NCI-H526 treated with DMSO at 0.1 percent for 48 hours (cell line): ENCODE measurements around the gene GALNT1.
"Not testable (repeated sequence)": the region's sequence is repeated elsewhere in the genome, so short reads cannot be mapped to it uniquely, and the experiment has no call there.

Experiments used
- DNase-seq: peaks from one replicate; lab custom pipeline; 2025; lab: John Stamatoyannopoulos, UW

GALNT1 gene

DNA sequence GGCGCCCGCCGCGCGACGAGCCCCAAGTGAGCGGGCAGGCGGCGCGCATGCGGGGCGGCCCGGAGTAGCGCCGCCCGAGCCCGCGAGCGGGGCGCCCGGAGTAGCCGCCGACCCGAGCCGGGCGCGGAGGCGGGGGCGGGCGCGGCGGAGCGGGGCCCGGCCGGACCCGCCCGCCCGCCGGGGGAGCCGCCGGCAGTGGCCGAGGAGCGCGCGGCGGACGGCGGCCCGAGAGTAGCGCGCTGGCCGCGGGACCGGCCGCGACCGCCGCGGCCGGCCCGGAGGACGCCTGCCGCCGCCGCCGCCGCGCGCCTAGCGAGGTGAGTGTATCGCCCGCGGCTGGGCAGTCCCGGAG lies at the start of gene GALNT1:
GALNT1 (plus strand) TSS at position 195 of the 352 bp plus-strand sequence. CDS start 72,923 bp downstream, outside the sequence.
- DNase-seq, result no peak

DNA sequence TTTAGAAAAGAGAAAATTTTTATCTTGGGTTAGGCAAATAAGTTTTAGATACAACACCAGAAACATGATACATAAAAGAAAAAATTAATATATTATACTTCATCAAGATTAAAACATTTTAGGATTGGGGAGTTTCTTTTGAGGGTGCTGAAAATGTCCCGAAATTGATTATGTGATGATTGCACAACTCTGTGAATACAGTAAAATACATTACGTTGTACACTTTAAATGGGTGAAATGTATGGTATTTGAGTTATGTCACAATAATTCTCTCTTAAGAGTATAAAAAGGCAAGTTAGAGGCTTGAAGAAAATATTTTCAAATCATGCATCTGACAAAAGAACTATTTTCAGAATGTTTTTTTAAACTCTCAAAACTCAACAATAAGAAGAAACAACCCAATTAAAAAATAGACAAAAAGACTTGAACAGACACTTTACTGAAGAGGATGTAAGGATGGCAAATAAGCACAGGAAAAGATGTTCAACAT lies 47.6 kb upstream of the GALNT1 start:
- DNase-seq, result no peak

DNA sequence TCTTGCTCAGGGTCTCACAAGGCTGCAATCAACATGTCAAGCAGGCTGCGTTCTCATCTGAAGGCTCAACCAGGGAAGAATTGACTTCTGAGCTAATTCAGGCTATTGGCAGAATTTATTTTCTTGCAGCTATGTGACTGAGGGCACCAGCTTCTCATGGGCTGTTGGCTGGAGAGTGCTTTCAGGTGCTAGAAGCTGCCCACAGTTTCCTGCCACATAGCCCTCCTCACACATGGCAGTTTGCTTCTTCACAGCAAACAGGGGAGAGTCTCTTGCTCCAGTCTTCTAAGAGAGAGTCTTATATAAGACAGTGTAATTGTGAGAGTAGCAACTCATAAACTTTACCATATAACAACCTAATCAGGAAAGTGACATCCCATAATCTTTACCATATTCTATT lies 46.2 kb upstream of the GALNT1 start:
- DNase-seq, result no peak

DNA sequence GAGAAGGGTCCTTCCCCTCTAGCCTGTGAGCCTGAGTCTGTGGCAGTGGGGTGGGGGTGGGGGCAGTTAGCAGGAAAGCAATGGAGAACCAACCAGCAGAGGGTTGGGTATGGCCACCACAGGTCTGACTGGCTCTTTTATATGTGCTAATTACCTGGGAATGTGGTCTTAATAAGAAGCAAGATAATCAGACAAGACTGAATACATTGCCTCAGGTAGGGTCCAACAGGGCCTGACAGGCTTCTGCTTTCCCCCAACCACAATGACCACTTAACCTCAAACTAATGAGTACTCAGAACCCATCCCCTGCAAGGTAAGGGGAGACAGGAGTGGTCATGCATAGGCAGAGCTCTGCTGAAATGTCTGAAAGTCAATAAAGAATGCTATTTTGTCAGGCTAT lies 39.2 kb upstream of the GALNT1 start:
- DNase-seq, result no peak

DNA sequence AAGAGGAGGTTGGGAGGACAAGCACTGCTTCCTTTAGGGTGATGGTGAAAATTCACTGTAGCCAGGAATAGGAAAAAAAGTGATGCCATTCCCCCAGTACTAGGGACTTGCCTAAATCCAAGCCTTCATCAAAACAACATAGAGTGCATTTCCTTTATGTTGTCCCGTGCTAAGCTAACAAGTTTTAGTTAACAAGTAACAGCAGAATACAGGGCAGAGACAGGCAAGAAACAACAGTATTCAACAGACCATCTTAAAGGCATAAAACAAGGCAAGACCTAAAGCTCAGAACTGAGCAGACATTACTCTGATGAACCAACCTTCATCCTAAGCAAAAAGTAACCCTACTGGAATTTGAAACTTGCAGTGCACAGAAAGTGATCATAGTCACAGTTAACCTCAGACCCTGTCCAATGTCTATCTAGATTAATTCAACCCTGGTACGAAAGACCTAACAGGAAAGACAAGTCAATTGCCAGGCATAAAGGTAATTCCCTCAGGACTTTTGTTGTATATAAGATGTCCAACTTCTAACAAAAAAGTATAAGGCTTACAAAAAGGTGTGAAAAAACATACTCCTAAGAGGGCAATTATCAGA lies 34.4 kb upstream of the GALNT1 start:
- DNase-seq, result no peak

DNA sequence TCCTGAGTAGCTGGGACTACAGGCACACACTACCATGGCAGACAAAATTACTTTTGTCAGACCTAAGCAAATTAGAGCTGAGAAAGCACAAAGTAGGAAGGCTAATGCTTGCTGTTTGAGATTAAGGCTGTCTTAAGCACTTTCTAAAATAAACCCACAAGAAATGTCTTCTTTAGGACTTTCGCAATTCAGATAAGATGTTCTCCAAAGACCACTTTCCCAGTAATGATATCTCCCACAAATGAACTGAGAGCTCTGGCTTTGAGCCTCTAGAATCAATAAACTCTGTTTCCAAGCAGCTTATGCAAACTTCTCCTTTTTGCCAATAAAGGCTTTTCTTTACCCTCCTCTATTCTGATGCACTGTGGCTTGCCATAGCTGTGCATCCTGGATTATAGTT lies 32.0 kb upstream of the GALNT1 start:
- DNase-seq, result no peak

DNA sequence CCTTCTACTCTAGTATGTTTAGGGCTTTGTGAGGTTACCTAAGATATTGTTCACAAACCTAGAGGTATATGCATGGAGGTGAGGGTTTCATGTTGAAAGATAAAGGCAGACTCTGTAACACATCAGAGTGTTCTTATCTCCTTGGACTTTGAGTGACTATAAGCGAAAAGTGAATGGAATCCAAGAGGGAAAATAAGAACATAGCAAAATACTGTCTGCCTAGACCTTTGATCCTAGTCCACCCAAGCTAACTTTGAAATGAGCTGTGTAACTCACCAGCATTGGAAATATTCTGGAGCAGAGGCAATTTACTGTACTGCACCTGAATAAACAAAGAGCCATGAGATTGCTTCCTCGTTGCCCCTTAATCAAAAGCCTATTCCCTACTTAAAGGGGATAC lies 28.2 kb upstream of the GALNT1 start:
- DNase-seq, result no peak

DNA sequence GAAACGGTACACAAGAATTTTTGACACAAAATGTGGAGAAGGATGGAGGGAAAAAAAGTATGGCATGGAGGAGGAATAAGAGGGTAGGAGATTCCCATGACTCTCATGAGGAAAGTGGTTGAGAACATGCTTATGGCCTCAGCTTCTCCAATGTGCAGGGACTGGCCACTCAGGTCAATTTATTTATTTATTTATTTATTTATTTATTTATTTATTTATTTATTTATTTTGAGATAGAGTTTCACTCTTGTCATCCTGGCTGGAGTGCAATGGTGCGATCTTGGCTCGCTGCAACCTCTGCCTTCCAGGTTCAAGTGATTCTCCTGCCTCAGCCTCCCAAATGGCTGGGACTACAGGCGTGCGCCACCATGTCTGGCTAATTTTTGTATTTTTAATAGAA lies 26.0 kb upstream of the GALNT1 start:
- DNase-seq, result not testable (repeated sequence)

DNA sequence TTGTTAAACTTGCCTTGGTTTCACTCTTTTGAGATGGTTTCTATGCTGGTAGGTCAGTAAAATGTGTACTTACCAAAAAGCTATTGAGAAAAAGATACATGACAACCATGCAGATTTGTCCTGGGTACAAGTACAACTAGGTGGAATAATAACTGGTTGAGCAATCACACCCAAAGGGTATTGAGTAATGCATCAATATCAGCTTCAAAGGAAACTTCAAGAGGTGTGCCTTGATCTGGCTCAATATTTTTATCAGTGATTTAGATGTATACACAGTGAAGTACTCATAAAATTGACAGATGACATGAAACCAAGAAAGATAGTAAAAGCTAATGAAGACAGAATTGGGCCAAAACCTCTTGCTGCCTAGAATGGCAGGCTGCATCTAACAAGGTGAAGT lies 21.7 kb upstream of the GALNT1 start:
- no peak for DNase-seq

DNA sequence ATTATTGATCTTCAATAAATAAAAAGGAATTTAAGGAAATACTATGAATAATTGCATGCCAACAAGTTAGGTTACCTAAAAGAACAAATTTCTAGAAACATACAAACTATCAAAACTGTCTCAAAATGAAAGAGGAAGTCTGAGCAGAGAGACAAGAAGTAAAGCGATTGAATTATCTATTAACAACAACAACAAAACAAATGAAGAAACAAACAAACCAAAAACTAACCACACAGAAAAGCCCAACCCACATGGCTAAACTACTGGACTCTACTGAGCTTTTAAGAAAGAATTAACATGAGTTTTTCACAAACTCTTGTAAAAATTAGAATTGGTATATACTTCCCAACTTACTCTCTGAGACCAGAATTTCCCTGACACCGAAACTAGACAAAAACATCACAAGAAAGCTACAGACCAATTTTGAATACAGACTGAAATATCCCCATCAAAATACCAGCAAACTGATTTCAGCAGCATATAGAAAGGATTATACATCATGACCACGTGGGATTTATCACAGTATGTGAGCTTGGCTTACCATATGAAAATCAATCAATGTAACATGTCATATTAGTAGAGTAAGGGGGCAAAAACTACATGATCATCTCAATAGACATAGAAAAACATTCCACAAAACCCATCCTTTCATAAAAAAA lies 16.6 kb upstream of the GALNT1 start:
- DNase-seq, result no peak

DNA sequence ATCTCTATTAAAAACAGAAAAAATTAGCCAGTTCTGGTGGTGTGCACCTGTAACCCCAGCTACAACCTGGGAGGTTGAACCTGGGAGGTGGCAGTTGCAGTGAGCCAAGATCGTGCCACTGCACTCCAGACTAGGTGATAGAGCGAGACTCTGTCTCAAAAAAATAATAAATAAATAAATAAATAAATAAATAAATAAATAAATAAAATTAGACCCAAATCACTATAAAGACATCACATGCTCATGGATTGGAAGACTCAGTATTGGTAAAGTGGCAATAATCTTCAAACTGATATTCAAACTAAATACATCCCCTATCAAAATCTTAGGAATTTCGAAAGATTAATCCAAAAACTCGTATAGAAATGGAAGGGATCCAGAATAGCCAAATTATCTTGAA lies 15.5 kb upstream of the GALNT1 start:
- DNase-seq, result no peak

DNA sequence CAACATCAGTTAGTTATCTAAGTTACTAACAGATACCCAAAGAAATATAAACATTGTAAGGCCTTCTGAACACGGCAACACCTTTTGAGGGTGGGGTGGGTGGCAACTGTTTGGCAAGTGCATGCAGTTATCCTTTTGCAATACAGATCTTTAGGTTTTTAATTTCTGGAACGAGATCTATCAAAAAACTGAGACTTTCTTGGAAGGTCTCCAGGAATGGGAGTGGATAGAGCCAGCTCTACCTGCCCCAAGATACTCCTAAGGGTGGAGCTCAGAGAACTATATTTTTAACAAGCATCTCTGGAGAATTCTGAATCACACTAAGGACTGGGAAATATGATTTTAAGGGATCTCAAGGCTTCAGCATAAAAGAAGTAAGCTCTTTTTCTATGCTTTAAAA lies 11.4 kb upstream of the GALNT1 start:
- DNase-seq, result no peak

DNA sequence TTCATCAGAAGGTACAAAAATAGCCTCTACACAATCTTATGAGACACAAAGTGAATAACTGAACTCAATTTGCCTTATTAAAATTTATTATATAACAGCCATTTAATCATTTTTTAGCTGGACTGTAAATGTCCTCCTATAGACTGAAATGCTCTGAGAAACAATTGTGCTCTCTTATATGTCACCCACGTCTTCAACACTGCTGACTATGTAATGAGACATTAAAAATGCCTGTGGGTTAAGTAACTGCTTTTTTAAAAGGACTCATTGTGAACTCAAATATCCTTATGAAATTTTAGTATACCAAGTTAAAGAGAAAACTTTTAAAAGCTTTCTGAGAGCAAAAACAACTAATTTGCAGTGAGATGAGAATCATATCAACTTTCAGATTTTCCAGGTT lies 10.4 kb upstream of the GALNT1 start:
- no peak for DNase-seq

DNA sequence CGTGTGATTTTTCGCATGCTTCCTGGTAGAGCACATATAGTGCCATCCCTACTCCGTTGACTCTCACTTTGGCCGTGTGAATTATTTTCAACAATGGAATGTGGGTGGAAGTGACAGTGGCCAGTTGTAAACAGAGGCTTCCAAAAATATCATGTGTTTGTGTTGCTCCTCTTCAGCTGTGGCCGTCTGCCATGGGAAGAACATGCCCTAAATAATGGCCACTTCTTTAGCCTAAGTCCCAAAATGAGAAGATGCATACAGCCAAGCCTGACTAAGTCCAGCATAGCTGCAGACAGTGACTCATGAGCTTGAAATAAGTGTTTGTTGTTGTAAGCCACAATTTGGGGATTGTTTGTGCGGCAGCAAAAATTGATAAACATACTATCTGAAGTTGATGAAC lies 8.9 kb upstream of the GALNT1 start:
- DNase-seq, result no peak

DNA sequence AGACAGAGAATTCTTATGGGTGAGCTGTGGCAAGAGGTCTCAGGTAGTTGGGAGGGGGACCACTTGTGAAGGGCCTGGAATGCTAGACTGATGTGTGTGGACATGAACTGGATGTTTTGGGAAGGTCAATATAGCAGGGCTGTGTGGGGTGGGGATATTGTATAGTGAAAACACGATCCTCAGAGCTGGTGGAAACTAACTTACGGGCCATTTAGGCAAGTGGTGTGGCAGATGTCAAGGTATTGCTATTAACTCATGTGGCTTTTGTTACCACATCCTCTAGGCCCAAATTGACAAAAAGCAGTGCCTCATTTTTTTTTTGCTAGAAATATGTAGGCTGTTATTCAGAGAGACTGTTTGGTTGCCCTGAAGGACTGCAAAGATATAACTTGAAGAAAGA lies 8.0 kb upstream of the GALNT1 start:
- no peak for DNase-seq

DNA sequence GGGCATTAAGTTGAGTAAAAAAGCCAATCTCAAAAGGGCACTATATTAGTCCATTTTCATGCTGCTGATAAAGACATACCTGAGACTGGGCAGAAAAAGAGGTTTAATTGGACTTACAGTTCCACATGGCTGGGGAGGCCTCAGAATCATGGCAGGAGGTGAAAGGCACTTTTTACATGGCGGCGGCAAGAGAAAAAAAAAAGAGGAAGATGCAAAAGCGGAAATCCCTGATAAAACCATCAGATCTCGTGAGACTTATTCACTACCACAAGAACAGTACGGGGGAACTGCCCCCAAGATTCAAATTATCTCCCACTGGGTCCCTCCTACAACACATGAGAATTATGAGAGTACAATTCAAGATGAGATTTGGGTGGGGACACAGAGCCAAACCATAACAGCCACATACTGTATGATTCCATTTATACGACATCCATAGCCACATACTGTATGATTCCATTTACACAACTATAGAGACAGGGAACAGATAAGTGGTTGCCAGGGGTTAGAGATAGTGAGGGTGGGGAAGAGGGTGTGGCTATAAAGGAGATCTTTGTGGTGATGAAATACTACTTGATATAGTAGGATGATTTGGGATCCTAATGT lies 5.2 kb upstream of the GALNT1 start:
- not testable (repeated sequence) for DNase-seq

DNA sequence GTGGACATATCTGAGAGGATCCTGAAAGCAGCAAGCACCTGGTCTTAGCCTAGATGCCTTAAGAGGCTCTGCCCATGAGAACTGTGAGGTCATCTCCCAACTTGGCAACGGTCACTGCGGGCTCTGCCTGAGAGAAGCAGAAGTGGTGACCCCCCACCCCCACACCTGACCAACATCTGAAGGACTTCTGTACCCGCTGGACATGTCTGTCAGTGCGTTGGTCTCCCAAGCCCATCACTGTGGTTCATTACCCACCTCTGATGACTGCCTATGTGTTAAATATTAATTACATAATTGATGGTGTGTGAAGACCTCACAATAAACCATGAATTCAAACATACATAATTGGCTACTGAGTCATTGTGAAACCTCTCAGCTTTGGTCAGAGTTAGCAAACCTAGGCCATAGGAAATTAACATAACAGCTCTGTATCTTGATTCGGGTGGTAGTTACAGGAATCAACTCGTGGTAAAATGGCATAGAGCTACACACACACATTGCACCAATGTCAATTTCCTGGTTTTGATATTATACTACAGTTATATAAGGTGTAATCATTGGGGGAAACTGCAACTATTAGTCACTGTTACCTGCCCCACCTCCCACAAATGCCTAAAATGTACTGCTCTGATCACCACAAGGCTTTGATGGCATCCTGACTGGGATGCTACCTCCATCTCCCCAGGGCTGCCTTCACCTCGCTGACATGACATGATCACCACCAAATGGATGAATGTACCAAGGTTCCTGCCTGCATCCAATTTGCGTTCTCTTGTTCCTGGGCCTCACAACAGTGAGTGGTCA lies 4.3 kb upstream of the GALNT1 start:
- DNase-seq, result no peak

DNA sequence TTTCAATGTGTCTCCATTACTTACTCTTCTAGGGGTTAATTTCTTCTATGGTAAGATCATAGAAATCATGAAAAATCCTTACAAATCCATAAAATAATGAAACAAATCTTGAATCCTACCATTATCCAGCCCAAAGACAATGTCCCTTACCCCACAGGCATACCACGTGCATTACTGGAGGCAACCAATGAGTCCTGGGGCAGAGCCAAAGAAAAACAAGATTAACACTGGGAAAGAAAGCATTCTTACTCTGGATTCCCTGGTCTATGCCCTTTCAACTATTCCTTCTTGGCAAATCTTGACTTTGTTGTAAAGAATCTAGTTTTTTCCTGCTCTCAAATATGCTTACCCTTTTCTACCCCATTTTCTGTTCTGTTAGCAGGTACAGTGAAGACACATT lies 3.1 kb upstream of the GALNT1 start:
- no peak for DNase-seq

DNA sequence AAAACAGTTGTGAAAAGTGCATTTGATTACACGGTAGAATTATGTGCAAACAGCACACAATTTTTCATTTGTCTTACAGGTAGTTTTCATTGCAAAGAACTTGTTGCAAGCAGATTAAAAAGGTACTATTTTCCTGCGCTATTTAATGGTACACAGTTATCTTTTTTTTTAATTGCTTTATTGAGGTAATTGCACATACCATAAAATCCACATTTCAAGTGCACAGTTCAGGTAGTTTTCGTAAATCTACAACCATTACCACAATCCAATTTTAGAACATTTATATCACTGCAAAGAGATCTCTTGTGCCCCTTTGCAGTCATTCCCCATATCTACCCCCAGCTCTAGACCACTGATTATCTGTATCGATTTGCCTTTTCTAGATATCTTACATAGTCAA lies 2.6 kb upstream of the GALNT1 start:
- DNase-seq, result no peak

DNA sequence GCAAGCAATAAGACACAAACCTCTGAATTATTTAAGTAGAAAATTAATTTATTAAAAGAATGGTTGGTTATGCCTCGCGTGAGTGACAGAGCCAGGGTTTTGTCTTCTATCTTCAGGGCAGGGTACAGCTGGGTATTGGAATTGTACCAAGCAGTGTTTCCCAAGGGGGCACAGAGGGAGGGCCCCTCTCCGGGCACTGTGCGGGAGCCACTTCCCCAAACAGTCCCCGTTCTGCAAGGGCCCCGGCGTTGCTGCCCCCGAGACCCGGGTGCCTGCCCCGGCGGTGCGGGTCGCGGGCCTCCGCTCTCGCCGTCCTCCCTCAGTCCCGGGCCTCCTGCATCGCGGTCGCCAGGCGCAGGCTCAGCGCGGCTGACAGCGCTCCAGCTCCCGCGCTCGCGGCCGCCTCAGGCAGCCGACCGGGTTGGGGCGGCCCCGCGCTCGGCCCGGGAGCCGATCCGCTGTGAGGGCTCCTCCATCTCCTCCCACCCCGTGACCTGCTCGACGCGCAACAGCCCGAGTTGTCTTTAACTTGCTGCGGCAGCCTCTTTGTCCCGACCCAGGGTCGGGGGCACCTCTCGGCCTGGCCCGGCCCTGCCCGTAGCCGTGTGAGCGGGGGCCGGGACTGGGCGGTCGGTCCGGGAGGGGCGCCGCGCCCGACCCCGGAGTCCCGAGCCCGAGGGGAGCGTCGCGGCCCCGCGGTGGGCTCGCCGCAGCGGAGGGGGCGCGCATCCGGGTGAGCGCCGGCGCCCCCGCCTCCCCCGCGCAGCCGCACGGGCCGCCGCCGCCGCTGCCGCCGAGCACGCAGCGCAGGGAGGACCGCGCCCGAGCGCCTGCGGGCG lies 620 bp upstream of the GALNT1 start:
- DNase-seq, result peak; percentile 4

DNA sequence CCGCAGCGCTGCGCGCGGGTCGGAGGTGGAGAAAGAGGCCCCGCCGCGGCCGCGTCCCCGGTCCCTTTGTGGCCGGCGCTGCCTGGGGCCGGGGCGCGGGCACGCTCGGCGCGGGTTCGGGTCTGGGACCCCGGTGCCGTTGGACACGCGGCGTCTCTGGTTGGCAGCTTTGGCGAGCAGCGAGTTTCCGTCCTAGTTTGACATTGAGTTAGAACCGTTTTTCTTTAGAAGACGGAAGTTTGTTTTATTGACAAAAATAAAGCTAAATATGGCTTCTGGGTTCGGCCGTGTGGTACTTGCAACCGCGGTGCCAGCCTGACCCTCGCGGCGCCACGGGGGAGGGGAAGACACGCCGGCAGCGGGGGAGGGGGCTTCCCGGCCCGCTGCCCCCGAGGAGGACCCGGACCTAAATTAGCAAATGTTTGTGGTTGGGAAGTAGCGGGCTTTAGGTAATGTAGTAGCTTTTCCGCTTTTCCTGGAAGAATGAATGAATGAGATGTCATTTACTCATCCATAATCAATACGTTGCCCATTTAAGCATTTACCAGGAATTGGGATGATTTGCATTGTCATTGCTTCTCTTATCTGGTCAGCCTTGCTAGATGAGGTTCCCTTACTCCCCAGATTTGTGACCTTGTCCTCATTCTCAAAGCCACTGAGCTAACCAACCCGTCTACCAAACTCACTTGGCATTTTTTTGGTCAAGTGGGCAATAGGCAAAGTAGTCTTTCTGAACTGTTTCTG lies 530 bp downstream of the GALNT1 start:
- no peak for DNase-seq
